ENCODE measurements around the gene KCNA3. TPM values are rescaled to one million over a fixed set of nuclear protein-coding genes. Genes with fewer than 3 reads are reported as not detected.

The KCNA3 gene
- total and polyA plus RNA-seq, 2 experiments from 2014 or later: 0.43 TPM; not detected in 1

DNA sequence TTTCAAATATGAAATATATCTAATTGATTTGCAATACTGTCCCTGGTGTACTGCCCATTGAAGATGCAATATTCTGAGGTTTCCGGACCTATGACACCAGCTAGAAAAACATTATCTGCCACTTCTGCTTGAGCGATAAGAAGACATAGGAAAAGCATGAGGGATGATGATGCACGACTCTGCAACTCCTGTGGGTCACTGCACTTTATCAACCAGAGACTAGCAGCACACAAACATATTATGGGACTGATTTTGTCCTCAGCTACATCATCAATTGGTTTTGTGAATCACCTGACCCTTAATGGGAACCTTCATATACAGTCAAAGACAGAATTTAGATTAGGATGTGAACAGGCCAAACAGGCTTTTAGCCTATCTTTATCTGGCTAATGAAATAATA lies 13.8 kb upstream of the KCNA3 start:
- TF ChIP-seq CTCF (IDR thresholded peaks at IDR 0.05; ENCODE audit: poor library complexity) (no peak), EZH2 (IDR thresholded peaks at IDR 0.05; ENCODE audit: borderline replicate concordance) (no peak), EZH2phosphoT487 (IDR thresholded peaks at IDR 0.05; ENCODE audit: low read depth, severe bottlenecking, unreplicated experiment) (no peak)
- Histone ChIP-seq H3K27me3 (peaks cover 31% of the 10 kb centered on the region), H3K9me3 (ENCODE audit: low read depth) (no peaks in the 10 kb centered on the region), H2AFZ (no peak overlapping the region), H3K4me3 (no peak overlapping the region), H3K27ac (no peak overlapping the region), H3K9me2 (replicated peaks; ENCODE audit: insufficient read depth) (no peaks in the 10 kb centered on the region), H3K36me3 (replicated peaks; ENCODE audit: insufficient read depth, low read depth) (no peaks in the 10 kb centered on the region), H3K4me2 (no peak overlapping the region), H3K4me1 (ENCODE audit: insufficient read depth) (no peaks in the 10 kb centered on the region), H3K79me2 (no peaks in the 10 kb centered on the region), H4K20me1 (ENCODE audit: insufficient read depth, poor library complexity, severe bottlenecking) (no peaks in the 10 kb centered on the region)
- no peak for DNase-seq (ENCODE audit: low spot score)
- 88% methylated on average over 3 of the region's 3 CpGs for WGBS (ENCODE audit: low lambda C conversion rate, missing lambda C conversion rate)

GRCh38 chr1:110687250-110687649 lies 12.5 kb upstream of the KCNA3 start:
- DNase-seq (ENCODE audit: low spot score): no peak
- Histone ChIP-seq H3K4me2 (no peak overlapping the region), H3K4me1 (ENCODE audit: insufficient read depth) (no peaks in the 10 kb centered on the region), H3K79me2 (no peaks in the 10 kb centered on the region), H3K27ac (no peak overlapping the region), H2AFZ (no peak overlapping the region), H3K9me3 (ENCODE audit: low read depth) (no peaks in the 10 kb centered on the region), H3K9me2 (replicated peaks; ENCODE audit: insufficient read depth) (no peaks in the 10 kb centered on the region), H3K27me3 (peaks cover 30% of the 10 kb centered on the region), H3K4me3 (no peak overlapping the region), H4K20me1 (ENCODE audit: insufficient read depth, poor library complexity, severe bottlenecking) (no peaks in the 10 kb centered on the region), H3K36me3 (replicated peaks; ENCODE audit: insufficient read depth, low read depth) (no peaks in the 10 kb centered on the region)
- 88% methylated on average over 1 of the region's 1 CpG for WGBS (ENCODE audit: low lambda C conversion rate, missing lambda C conversion rate)
- no peak for TF ChIP-seq EZH2 (IDR thresholded peaks at IDR 0.05; ENCODE audit: borderline replicate concordance)
- TF ChIP-seq EZH2phosphoT487 (IDR thresholded peaks at IDR 0.05; ENCODE audit: low read depth, severe bottlenecking, unreplicated experiment): no peak
- TF ChIP-seq CTCF (IDR thresholded peaks at IDR 0.05; ENCODE audit: poor library complexity): no peak

DNA sequence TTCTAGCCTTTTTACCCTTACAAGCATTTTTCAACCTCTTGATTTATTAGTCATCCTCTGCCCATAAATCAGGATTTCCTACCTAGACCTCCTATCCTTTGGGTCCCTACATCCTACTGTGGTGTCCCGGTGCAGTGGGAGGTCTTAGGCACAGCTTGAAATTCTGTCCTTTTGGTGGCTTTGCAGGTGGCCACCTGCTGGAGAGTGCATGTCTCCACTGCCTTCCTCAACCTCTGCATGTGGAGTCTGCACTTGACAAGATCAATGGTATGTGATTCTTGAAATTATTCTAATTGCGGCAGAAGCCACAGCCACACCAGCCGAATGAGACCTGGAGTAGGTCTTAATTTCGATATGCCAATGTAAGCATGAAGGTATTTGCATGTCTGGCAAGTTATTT lies 11.4 kb upstream of the KCNA3 start:
- H3K36me3 ChIP-seq (replicated peaks; ENCODE audit: insufficient read depth, low read depth): no peaks in the 10 kb centered on the region
- TF ChIP-seq EZH2phosphoT487 (IDR thresholded peaks at IDR 0.05; ENCODE audit: low read depth, severe bottlenecking, unreplicated experiment) (no peak), CTCF (IDR thresholded peaks at IDR 0.05; ENCODE audit: poor library complexity) (no peak)
- H3K9me2 ChIP-seq (replicated peaks; ENCODE audit: insufficient read depth): no peaks in the 10 kb centered on the region
- H2AFZ ChIP-seq: no peak overlapping the region
- 77% methylated on average over 4 of the region's 4 CpGs for WGBS (ENCODE audit: low lambda C conversion rate, missing lambda C conversion rate)
- H3K9me3 ChIP-seq (ENCODE audit: low read depth): no peaks in the 10 kb centered on the region
- no peak overlapping the region for H3K4me3 ChIP-seq
- H4K20me1 ChIP-seq (ENCODE audit: insufficient read depth, poor library complexity, severe bottlenecking): no peaks in the 10 kb centered on the region
- no peak for DNase-seq (ENCODE audit: low spot score)
- H3K4me2 ChIP-seq: no peak overlapping the region
- H3K4me1 ChIP-seq (ENCODE audit: insufficient read depth): no peaks in the 10 kb centered on the region
- H3K79me2 ChIP-seq: no peaks in the 10 kb centered on the region
- H3K27ac ChIP-seq: no peak overlapping the region
- peaks cover 34% of the 10 kb centered on the region for H3K27me3 ChIP-seq

DNA sequence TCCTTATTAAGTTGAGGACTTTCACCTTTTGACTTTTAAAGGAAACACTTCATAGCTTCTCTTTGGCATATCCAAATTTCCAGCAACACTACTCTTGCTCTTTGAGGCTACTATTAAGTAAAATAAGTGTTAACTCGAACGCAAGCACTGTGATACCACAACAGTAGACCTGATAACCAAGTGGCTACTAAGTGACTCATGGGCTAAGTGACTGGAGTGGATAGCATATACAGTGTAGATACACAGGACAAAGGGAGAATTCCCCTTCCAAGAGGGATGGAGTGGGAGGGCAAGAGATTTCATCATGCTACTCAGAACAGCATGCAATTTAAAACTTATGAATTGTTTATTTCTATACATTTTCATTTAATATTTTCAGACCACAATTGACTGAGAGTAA lies 9.8 kb upstream of the KCNA3 start:
- DNase-seq (ENCODE audit: low spot score): no peak
- Histone ChIP-seq H3K4me2 (no peak overlapping the region), H3K27ac (no peak overlapping the region), H3K27me3 (peaks cover 48% of the 10 kb centered on the region), H2AFZ (no peak overlapping the region), H3K4me1 (ENCODE audit: insufficient read depth) (no peaks in the 10 kb centered on the region), H3K9me3 (ENCODE audit: low read depth) (no peaks in the 10 kb centered on the region), H3K36me3 (replicated peaks; ENCODE audit: insufficient read depth, low read depth) (no peaks in the 10 kb centered on the region), H3K79me2 (no peaks in the 10 kb centered on the region), H4K20me1 (ENCODE audit: insufficient read depth, poor library complexity, severe bottlenecking) (no peaks in the 10 kb centered on the region), H3K9me2 (replicated peaks; ENCODE audit: insufficient read depth) (no peaks in the 10 kb centered on the region), H3K4me3 (no peak overlapping the region)
- 73% methylated on average over 2 of the region's 2 CpGs for WGBS (ENCODE audit: low lambda C conversion rate, missing lambda C conversion rate)
- TF ChIP-seq CTCF (IDR thresholded peaks at IDR 0.05; ENCODE audit: poor library complexity) (no peak), EZH2 (IDR thresholded peaks at IDR 0.05; ENCODE audit: borderline replicate concordance) (no peak), EZH2phosphoT487 (IDR thresholded peaks at IDR 0.05; ENCODE audit: low read depth, severe bottlenecking, unreplicated experiment) (no peak)

All from hepatocyte (in vitro differentiated cells).